ENCODE measurements around the gene NEU2.
"Not testable (repeated sequence)": the region's sequence is repeated elsewhere in the genome, so short reads cannot be mapped to it uniquely, and the experiment has no call there.

NEU2 gene

GRCh38 chr2:233035426-233036161 lies 3.1 kb downstream of the NEU2 start:
- DNase-seq: no peak

GRCh38 chr2:233036162-233036838 lies 3.8 kb downstream of the NEU2 start:
- DNase-seq: no peak

DNA sequence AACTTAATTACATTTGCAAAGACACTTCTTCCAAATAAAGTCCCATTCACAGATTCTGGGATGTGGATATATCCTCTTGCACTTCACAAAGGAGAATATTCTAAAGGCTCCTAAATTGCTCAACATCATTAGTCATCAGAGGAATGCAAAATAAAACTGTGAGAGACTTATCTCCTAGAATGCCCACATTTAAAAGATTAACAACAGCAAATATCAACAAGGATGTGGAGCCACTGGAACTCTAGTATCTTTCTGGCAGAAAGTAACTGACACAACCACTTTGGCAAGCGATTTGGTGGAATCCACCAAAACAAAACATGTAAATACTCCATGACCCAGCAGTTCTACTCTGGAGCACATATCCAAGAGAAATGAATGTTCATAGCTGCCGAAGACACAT lies 4.6 kb downstream of the NEU2 start:
- no peak for DNase-seq

DNA sequence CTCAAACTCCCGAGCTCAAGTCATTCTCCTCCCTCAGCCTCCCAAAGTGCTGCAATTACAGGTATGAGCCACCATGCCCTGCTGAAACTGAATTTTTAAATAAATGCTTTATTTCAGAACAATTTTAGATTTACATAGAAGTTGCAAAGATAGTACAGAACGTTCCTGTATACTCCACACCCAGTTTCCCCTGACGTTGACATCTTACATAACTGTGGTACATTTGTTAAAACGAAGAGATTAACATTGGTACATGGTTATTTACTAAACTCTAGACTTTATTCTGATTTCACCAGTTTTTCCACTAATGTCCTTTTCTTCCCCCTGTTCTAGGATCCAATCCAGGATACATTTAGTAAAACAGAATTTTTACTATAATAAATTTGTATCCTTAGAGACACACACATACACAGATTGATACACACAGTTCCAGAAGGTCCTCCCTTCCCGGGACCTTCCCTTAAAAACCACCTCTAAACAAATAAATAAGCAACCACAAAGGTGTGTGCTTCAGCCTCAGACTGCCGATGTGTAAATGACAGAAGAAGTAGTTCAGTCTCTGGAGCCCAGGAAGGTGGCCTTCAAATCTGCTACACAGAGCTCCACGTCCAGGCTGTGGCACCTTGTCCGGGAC lies 6.9 kb downstream of the NEU2 start:
- no peak for DNase-seq

GRCh38 chr2:233039846-233040530 lies 7.5 kb downstream of the NEU2 start:
- DNase-seq: no peak

DNA sequence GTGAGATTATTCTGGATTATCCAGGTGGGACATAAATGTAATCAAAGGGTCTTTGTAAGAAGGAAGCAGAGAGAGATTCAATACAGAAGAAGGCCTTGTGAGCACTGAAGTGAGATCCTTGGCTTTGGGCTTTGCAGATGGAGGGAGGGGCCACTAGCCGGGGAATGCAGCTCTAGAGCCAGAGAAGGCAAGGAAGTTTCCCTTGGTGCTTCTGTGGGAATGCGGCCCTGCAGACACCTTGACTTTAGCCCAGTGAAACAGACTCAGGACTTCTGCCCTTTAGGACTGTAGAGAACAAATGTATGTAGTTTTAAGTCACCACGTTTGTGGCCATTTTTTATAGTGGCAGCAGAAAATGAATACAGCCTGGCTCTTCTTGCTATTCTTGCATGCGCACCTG lies 8.1 kb downstream of the NEU2 start:
- no peak for DNase-seq

- no peak for DNase-seq
Observed at GRCh38 chr2:233041722-233042323, 9.4 kb downstream of the NEU2 start.

DNA sequence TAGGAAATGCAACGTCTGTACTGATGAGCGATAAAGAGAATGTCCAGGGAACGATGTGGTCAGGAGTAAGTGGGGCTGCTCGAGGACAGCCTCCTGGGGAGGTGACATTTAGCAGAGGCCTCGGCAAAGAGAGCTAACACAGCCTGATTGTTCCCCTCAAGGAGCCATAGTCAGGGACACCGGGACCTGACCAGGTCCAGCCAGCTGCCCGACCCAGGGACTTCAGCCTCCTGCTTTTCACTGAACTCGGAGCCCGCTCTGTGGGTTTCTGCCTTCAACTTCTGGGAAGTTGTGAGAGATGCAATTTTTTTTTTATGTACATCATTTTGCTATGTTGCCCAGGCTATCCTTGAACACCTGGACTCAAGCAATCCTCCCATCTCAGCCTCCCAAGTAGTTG lies 10.1 kb downstream of the NEU2 start:
- DNase-seq: no peak

GRCh38 chr2:233044974-233045605 lies 12.6 kb downstream of the NEU2 start:
- no peak for DNase-seq

DNA sequence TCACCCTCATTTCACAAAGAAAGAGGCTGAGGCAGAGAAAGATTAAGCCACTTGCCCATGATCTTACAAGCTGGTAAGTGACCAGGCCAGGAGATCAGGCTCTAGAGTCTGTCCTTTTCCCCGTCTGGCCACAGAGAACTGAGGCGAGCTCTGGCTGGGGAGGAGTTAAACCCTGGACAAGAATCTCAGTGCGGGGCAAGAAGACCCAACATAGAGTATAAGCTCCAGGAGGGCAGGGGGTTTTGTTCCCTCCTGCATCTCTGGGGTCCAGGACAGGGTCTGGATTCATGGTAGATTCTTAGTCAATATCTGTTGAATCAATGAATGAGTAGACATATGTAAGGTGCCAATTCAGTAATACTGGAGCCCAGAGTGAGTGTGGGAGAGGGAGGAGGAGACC lies 14.7 kb downstream of the NEU2 start:
- no peak for DNase-seq

- no peak for DNase-seq
Observed at GRCh38 chr2:233047667-233048066, 15.2 kb downstream of the NEU2 start.

- no peak for DNase-seq
Observed at GRCh38 chr2:233048569-233049193, 16.2 kb downstream of the NEU2 start.

- no peak for DNase-seq
Observed at GRCh38 chr2:233049194-233049761, 16.8 kb downstream of the NEU2 start.

DNA sequence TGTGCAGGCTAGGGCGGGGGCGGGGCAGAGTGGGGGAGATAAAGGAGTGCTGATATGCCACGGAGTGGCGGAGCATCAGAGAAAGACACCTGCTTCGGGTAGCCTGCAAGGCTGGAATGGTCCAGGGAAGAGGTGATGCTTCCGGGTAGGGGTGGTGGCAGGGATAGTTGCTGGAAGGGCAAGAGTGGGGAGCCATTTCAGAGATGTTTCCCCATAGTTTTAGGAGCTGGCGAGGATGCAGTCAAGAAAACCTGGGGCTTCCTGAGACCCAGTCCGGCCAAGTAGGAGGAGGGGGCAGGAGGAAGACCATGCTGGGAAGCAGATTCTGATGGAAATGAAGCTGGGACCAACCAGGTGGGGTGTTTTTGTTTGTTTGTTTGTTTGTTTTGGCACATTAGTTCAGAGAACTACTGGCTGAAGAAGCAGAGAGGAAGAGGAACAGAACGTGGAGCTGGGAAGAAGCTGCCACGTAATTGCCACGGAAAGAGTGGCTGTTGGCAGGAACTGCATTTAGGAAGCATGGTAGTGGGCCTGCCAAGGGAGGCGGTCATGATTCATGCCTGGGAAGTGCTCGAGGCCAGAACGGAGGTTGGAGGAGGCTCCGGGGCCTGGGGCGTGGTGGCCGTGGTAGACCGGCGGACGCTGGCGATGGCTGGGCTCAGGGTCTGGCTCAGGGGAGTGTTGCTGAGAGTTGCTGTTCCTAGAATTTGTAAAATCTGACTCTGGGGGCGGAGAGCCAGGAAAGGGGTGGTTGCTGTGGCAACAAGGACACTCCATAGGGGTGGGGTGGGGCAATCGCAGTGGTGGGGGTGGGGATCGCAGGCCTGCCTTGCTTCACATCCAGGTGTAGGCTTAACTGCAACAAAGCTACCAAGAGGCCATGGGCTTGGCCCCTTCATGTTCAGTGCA lies 19.0 kb downstream of the NEU2 start:
- DNase-seq: no peak

DNA sequence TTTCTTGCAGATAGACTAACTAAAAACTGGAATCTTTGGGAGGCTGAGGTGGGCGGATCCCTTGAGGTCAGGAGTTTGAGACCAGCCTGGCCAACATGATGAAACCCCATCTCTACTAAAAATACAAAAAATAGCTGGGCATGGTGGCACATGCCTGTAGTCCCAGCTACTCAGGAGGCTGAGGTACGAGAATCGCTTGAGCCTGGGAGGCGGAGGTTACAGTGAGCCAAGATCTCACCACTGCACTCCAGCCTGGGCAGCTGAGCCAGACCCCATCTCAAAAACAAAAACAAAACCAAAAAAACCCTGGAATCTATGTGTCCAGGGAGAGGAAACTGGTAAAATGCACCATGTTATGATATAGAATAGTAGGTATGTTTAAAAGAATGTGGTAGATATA lies 20.0 kb downstream of the NEU2 start:
- DNase-seq: not testable (repeated sequence)

- DNase-seq: peak; percentile 81
Observed at GRCh38 chr2:233053928-233054784, 21.7 kb downstream of the NEU2 start.

- no peak for DNase-seq
Observed at GRCh38 chr2:233055362-233055761, 22.9 kb downstream of the NEU2 start.

- no peak for DNase-seq
Observed at GRCh38 chr2:233056961-233057605, 24.6 kb downstream of the NEU2 start.
